ENCODE measurements around the gene MYO1B.

DNA sequence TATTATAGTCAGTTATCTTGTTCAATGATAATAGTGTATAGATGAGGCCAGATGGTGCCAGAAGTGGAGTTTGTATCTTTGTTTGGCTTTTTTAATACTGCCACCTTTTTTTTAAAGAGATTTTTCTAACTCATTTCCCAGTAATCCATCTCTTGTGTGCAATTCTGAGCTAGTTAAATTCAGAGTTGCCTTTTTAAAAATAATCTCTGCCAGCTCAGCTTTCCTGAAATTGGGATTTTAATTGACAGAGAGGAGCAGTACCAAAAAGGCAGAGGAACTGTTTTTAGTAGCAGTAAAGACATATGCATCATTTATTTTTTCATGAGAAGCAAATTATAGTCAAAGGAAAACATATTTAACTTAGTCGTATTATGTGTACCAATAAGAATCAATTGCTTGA lies 185.3 kb downstream of the MYO1B start:
- TF ChIP-seq EZH2 (IDR thresholded peaks at IDR 0.05; ENCODE audit: borderline replicate concordance, low read depth, low read length, poor library complexity, severe bottlenecking) = no peak
- TF ChIP-seq, protein P1, sequence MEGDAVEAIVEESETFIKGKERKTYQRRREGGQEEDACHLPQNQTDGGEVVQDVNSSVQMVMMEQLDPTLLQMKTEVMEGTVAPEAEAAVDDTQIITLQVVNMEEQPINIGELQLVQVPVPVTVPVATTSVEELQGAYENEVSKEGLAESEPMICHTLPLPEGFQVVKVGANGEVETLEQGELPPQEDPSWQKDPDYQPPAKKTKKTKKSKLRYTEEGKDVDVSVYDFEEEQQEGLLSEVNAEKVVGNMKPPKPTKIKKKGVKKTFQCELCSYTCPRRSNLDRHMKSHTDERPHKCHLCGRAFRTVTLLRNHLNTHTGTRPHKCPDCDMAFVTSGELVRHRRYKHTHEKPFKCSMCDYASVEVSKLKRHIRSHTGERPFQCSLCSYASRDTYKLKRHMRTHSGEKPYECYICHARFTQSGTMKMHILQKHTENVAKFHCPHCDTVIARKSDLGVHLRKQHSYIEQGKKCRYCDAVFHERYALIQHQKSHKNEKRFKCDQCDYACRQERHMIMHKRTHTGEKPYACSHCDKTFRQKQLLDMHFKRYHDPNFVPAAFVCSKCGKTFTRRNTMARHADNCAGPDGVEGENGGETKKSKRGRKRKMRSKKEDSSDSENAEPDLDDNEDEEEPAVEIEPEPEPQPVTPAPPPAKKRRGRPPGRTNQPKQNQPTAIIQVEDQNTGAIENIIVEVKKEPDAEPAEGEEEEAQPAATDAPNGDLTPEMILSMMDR (conservative IDR thresholded peaks at IDR 0.05; ENCODE audit: low read depth, low read length) = no peak

Data from A673 (cell line).